ENCODE measurements around the gene FHOD1. TPM values are rescaled to one million over a fixed set of nuclear protein-coding genes. Genes with fewer than 3 reads are reported as not detected.

FHOD1 gene
- total RNA-seq, 1 donor from 2014 or later, result 119 TPM

DNA sequence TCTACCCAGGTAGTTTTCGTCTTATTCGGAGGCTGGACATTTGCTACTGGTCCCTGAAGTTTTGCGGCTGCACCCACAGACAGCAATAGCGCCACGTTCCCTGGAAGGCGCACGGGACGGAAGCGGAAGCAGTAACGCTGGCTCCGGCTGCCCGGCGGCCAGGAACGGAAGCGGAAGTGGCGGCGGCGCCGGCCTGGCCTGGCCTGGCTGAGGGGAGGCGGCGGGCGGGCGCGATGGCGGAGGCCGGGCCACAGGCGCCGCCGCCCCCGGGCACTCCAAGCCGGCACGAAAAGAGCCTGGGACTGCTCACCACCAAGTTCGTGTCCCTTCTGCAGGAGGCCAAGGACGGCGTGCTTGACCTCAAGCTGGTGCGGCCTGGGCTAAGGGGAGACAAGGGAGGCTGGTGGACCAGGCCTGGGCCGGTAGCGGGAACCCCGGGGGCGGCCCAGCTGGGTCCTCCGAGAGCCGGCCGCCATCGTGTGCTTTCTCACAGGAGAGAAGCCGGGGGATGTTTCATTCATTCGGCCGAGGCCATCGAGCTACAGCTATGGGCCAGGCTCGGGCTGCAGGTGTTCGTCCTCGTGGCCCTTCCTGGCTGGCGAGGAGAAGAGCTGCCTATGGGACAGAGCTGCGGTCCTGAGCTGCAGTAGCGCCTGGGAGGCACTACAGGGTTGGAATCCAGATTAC lies 55.1 kb downstream of the FHOD1 start, which contains the start of gene E2F4:
Gene E2F4, plus strand, starts transcription at position 161 of the 687 bp plus-strand sequence. Its CDS starts 73 bp downstream, at position 234.
- H3K36me3 Mint-ChIP-seq (ENCODE audit: low read depth), result peaks cover 36% of the 10 kb centered on the region
- intact Hi-C loops (cut with micrococcal nuclease), result loop anchor here (1.0 to 5.0 kb wide), 5 partner anchors 9 to 163 kb away; partner anchors contain the start of genes CBFB, FHOD1 and MATCAP1
- peak within 1 kb of the TSS; percentile 86 for H3K27ac Mint-ChIP-seq
- peaks cover 51% of the 10 kb centered on the region for H3K4me1 Mint-ChIP-seq (ENCODE audit: low read depth)
- H3K9me3 Mint-ChIP-seq, result no peaks in the 10 kb centered on the region
- DNase-seq (ENCODE audit: low spot score), result peak; percentile 86
- peak within 1 kb of the TSS; percentile 95 for H3K4me3 Mint-ChIP-seq
- H3K27me3 Mint-ChIP-seq (ENCODE audit: insufficient read depth), result no peaks in the 10 kb centered on the region

DNA sequence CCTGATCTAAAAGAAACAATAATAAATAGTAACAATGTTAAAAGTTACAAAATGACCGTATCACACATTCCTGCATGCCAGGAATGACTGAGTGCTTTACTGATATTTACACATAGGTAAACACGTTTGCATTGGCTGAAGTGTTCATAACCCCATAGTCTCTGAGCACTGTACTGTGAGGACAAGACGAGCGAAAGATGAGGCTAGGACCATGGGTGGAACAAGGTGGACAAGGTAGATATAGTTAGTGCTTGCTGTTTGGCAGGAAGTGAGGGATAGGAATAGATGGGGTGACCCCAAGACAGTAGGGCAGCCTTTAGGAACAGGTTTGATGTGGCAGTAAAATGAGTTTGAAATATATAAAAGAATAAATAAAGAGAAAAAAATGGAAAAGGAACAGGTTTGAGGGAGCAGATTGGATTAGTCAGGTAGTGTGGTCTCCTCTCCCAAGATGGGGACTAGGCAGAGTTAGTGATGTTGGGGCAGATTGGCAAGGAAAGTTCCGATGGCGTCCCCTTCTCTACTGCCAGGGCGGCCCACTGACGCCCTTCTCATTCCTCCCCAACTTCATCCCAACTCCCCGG lies 55.8 kb downstream of the FHOD1 start:
- Mint-ChIP-seq H3K4me1 (ENCODE audit: low read depth) (peaks cover 46% of the 10 kb centered on the region), H3K27ac (peak overlapping the region; percentile 86), H3K4me3 (peak overlapping the region; percentile 95), H3K36me3 (ENCODE audit: low read depth) (peaks cover 31% of the 10 kb centered on the region), H3K9me3 (no peaks in the 10 kb centered on the region), H3K27me3 (ENCODE audit: insufficient read depth) (no peaks in the 10 kb centered on the region)
- intact Hi-C loops (cut with micrococcal nuclease), result loop anchor here (5.0 kb wide), 1 partner anchor 121 kb away; no protein-coding TSS in a partner anchor
- no peak for DNase-seq (ENCODE audit: low spot score)

DNA sequence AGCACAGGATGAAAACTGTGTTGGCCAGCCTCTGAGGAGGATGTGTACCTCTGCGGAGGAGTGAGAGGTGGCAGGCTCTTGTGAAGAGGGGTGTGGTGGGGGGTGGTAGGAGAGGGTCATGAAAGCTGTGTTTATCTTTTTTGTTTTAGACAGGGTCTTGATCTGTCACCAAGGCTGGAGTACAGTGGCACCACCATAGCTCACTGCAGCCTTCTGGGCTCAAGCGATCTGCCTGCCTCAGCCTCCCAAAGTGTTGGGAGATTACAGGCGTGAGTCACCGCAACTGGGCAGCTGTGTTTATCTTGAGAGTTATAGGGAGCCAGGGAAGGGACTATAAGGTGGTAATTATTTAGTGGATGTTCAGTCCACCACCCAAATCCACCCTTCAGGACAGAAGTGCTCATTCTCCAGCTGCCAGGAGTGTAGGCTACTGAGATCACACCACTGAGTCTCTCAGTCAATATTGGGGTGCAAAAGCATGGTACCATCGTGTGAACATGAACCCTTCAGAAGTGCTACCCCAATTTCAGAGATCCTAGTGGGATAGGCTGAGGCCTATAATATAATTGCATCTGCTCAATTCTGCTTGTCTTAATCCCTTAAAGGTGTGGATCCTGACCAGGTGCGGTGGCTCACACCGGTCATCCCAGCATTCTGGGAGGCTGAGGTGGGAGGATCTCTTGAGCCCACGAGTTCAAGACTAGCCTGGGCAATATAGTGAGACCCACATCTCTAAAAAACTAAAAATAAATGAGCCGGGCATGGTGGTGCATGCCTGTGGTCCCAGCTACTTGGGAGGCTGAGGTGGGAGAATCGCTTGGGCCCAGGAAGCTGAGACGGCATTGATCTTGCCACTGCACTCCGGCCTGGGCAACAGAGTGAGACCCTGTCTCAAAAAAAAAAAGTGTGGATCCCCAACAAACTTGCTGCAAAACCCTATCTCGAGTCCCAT lies 56.6 kb downstream of the FHOD1 start:
- H3K36me3 Mint-ChIP-seq (ENCODE audit: low read depth), result peaks cover 23% of the 10 kb centered on the region
- peak overlapping the region; percentile 61 for H3K27ac Mint-ChIP-seq
- H3K4me3 Mint-ChIP-seq, result peak overlapping the region; percentile 95
- DNase-seq (ENCODE audit: low spot score), result no peak
- H3K9me3 Mint-ChIP-seq, result no peaks in the 10 kb centered on the region
- intact Hi-C loops (cut with micrococcal nuclease), result loop anchor here (5.0 kb wide), 1 partner anchor 122 kb away; no protein-coding TSS in a partner anchor
- peaks cover 40% of the 10 kb centered on the region for H3K4me1 Mint-ChIP-seq (ENCODE audit: low read depth)
- H3K27me3 Mint-ChIP-seq (ENCODE audit: insufficient read depth), result no peaks in the 10 kb centered on the region

DNA sequence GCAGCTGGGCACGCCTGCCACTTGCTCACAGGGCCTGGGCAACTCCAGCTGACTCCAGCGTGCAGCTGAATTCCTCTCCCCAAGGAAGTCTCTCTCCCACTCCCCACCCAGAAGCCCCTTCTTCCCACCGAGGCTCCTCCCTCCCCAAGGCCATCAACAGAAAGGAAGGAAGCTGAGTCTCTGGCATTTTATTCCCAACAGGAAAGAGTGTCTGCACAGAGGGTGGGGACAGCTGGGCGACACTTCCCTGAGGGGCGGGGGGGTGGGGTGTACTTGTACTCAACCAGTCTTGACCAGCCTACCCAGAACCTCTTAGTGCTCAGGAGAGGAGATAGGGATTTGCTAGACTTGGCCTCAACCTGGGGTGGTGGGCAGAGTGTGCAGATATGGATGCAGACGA lies 57.2 kb downstream of the FHOD1 start, which contains the start of gene EXOC3L1:
Gene EXOC3L1, minus strand, starts transcription at position 96 of the 400 bp plus-strand sequence. CDS start 460 bp downstream, outside the sequence.
- Mint-ChIP-seq H3K9me3 (no peaks in the 10 kb centered on the region), H3K27ac (peak within 1 kb of the TSS; percentile 61), H3K4me3 (peak within 1 kb of the TSS; percentile 95), H3K36me3 (ENCODE audit: low read depth) (peaks cover 17% of the 10 kb centered on the region), H3K4me1 (ENCODE audit: low read depth) (peaks cover 43% of the 10 kb centered on the region), H3K27me3 (ENCODE audit: insufficient read depth) (peaks cover 6% of the 10 kb centered on the region)
- intact Hi-C loops (cut with micrococcal nuclease), result loop anchor here (5.0 kb wide), 1 partner anchor 122 kb away; no protein-coding TSS in a partner anchor
- no peak for DNase-seq (ENCODE audit: low spot score)

DNA sequence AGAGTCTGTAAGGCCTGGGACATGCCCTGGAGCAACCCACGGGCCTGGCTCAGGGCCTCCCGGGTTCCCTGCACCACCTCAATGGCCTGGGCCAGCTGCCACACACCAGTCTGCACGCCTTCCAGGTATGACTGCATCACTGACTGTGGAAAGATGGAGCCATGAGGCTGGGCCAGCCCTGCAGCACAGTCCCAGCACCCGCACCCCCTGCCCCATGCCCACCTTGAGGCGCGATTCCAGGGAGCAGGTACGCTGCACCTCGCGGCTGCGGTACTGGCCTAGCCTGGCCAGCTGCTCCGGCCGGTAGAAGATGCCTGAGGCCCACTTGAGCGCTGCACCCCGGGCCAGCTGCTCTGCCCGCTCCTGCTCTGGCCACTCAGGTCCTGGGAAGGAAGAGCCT lies 58.5 kb downstream of the FHOD1 start:
- H3K27ac Mint-ChIP-seq, result no peak overlapping the region
- no peak for DNase-seq (ENCODE audit: low spot score)
- no peaks in the 10 kb centered on the region for H3K9me3 Mint-ChIP-seq
- no peak overlapping the region for H3K4me3 Mint-ChIP-seq
- H3K36me3 Mint-ChIP-seq (ENCODE audit: low read depth), result peaks cover 8% of the 10 kb centered on the region
- intact Hi-C loops (cut with micrococcal nuclease), result no loop called here
- H3K4me1 Mint-ChIP-seq (ENCODE audit: low read depth), result peaks cover 35% of the 10 kb centered on the region
- peaks cover 8% of the 10 kb centered on the region for H3K27me3 Mint-ChIP-seq (ENCODE audit: insufficient read depth)

DNA sequence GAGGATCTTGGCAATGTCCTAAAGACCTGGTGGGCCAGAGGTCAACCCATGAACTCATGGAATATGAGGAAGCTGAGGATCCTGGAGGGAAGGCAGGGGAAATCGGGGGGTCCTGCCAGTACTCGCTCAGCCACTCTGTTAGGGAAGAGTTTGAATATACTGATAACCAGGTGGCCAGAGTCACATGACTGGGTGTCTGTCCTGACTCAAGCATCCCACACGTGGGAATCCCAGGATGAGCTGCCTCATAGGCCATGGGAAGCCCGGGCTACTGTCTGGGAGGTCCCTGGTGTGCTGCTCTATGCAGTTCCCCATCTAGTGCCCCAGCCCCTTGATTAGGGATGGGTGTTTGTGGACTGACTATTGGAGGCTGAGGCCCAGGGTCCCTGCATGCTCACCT lies 59.0 kb downstream of the FHOD1 start:
- H3K36me3 Mint-ChIP-seq (ENCODE audit: low read depth), result peaks cover 5% of the 10 kb centered on the region

DNA sequence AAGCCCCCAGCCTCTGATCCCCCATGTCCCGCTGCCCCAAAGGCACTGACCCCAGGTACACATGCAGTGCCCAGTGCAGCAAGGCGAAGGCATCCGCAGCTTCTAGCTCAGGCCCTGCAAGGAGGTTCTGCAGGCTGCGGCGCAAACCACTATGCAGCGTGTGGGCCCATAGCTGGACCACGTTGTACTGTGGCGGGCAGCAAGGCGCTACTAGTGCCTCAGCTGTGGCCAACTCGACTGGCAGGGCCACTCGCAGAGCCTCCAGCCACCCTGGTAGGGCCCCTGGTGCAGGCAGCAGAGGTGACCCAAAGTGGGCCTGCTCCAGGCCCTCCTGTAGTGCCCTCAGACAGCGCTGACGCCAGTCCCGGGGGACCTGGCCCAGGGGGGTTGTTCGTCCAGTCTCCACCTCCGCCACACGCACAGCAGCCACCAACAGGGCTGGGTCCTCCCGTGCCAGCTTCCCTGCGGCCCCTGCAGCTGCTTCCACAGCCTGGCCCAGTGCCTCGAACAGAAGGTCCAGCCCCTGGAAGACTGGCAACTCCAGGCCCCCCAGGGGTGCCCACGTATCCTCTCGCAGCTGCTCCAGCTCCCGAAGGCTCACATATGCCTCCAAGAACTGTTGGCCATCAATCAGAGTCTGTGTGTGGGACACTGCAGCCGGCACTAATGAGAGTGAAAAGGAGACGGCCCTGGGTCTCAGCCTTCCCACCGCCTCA lies 59.9 kb downstream of the FHOD1 start:
- no peaks in the 10 kb centered on the region for H3K36me3 Mint-ChIP-seq (ENCODE audit: low read depth)
- no peak overlapping the region for H3K27ac Mint-ChIP-seq
- no peak for DNase-seq (ENCODE audit: low spot score)
- peaks cover 22% of the 10 kb centered on the region for H3K4me1 Mint-ChIP-seq (ENCODE audit: low read depth)
- no peaks in the 10 kb centered on the region for H3K9me3 Mint-ChIP-seq
- H3K4me3 Mint-ChIP-seq, result no peak overlapping the region
- intact Hi-C loops (cut with micrococcal nuclease), result no loop called here
- H3K27me3 Mint-ChIP-seq (ENCODE audit: insufficient read depth), result peaks cover 8% of the 10 kb centered on the region

More for the DNA sequence above, 59.0 kb downstream of the FHOD1 start:
- intact Hi-C loops (cut with micrococcal nuclease), result no loop called here
- DNase-seq (ENCODE audit: low spot score), result no peak
- Mint-ChIP-seq H3K4me3 (no peak overlapping the region), H3K4me1 (ENCODE audit: low read depth) (peaks cover 30% of the 10 kb centered on the region), H3K9me3 (no peaks in the 10 kb centered on the region), H3K27me3 (ENCODE audit: insufficient read depth) (peaks cover 8% of the 10 kb centered on the region), H3K27ac (no peak overlapping the region)

DNA sequence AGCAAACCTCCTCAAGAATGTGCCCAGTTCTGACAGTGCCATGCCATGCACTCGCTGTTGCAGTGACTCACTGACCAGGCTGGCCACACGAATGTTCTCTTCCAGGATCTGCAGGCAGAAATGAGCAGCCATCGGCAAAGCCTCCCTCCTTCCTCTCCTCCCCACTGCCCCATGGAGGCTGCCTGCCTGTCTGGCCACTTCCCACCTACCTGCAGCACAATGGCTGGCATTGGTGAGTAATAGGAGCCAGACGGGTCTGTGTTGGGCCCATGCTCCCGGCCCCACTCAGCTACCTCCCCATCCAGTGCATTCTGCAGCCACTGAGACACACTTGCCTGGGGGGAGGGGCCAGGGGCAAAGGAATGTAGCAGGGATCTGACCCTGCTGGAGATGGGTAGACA lies 60.7 kb downstream of the FHOD1 start:
- no peaks in the 10 kb centered on the region for H3K9me3 Mint-ChIP-seq
- H3K4me3 Mint-ChIP-seq, result no peak overlapping the region
- peaks cover 8% of the 10 kb centered on the region for H3K27me3 Mint-ChIP-seq (ENCODE audit: insufficient read depth)
- no peak for DNase-seq (ENCODE audit: low spot score)
- intact Hi-C loops (cut with micrococcal nuclease), result no loop called here
- H3K4me1 Mint-ChIP-seq (ENCODE audit: low read depth), result peaks cover 18% of the 10 kb centered on the region
- no peak overlapping the region for H3K27ac Mint-ChIP-seq
- H3K36me3 Mint-ChIP-seq (ENCODE audit: low read depth), result no peaks in the 10 kb centered on the region

DNA sequence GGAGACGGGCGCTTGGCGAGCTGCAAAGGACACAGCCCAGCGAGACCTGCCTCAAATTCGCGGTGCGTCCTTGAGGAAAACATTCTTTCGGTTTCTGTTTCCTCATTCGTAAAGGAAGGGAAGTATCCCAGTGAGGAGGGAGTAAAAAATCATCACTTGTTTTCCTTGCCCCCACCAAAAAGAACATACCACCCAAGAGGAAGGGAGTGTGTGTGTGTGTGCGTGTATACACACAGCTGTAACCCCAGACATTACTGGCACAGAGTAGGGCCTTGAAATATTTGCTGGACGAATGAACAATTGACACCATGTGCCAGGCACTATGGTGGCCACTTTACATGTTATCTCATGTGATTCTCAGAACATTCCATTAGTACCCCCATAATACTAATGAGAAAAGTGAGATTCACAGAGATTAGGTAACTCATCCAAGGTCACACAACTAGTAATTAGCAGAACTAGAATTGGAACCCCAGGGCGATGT lies 61.6 kb downstream of the FHOD1 start:
- no peak for DNase-seq (ENCODE audit: low spot score)
- Mint-ChIP-seq H3K9me3 (no peaks in the 10 kb centered on the region), H3K36me3 (ENCODE audit: low read depth) (no peaks in the 10 kb centered on the region), H3K27ac (peak overlapping the region; percentile 89), H3K4me1 (ENCODE audit: low read depth) (peaks cover 10% of the 10 kb centered on the region), H3K4me3 (peak overlapping the region; percentile 92), H3K27me3 (ENCODE audit: insufficient read depth) (peaks cover 8% of the 10 kb centered on the region)
- intact Hi-C loops (cut with micrococcal nuclease), result loop anchor here (1.0 to 2.0 kb wide), 4 partner anchors 77 to 239 kb away; partner anchors contain the start of gene PHAF1

DNA sequence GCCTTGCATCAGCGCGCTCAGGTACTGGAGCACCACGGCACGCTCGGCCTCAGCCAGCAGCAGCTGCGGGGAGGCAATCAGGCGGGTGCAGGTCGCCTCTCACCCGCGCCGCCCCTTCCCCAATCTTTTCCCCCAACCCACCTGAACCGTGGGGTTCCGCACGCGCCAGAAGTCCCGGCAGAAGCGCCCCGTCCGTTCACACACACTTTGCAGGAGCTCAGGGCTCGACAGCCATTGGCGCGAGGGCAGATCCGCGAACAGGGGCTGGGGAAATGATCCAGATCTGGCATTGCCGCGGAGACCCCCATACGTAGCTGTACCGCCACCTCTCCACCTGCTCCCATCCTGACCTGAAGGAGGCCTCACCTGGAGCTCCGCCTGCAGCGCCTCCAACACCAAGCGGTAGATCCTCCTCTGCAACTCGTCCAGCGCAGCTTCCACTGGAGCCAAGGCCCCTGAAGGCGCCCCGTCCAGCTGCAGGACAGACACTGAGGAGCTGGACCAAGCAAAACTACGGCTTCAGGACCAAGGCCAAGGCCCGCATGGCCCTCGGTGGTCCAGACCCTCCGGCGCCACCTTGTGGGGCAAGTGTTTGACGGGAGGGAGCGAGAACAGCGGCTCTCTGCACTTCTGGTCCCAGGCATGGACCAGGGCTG lies 62.2 kb downstream of the FHOD1 start:
- Mint-ChIP-seq H3K36me3 (ENCODE audit: low read depth) (no peaks in the 10 kb centered on the region), H3K27me3 (ENCODE audit: insufficient read depth) (peaks cover 8% of the 10 kb centered on the region), H3K4me1 (ENCODE audit: low read depth) (peaks cover 10% of the 10 kb centered on the region), H3K9me3 (no peaks in the 10 kb centered on the region), H3K4me3 (peak overlapping the region; percentile 92), H3K27ac (peak overlapping the region; percentile 89)
- intact Hi-C loops (cut with micrococcal nuclease), result loop anchor here (1.0 to 2.0 kb wide), 4 partner anchors 76 to 238 kb away; partner anchors contain the start of gene PHAF1
- DNase-seq (ENCODE audit: low spot score), result peak; percentile 80

DNA sequence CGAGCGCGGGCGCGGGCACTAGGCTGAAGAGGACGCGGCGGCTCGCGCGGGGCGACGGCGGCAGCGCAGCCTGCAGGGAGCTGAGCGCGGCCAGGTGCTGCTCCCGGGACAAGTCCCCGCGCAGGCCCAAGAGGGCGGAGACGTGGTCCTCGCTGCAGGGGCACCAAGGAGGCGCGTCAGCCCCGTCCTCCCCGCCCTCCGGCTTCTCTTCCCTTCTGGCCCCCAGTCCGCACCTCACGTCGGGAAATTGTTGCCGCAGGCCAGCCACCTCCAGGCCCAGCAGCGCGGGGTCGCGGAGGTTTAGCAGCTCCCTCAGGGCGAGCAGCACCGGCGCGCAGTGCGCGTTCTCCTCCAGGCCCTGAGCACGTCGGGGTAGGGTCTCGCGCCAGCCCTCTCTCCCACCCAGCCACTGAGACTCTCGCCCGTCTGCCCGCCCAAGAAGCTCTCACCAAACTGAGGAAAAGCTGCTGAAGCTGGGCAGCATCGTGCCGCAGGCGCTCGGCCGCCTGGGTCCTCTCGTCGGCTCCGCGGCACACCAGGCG lies 62.8 kb downstream of the FHOD1 start:
- no peaks in the 10 kb centered on the region for H3K36me3 Mint-ChIP-seq (ENCODE audit: low read depth)
- peaks cover 13% of the 10 kb centered on the region for H3K4me1 Mint-ChIP-seq (ENCODE audit: low read depth)
- intact Hi-C loops (cut with micrococcal nuclease), result loop anchor here (2.0 kb wide), 2 partner anchors 76 to 238 kb away; partner anchors contain the start of gene PHAF1
- H3K27ac Mint-ChIP-seq, result no peak overlapping the region
- peaks cover 8% of the 10 kb centered on the region for H3K27me3 Mint-ChIP-seq (ENCODE audit: insufficient read depth)
- H3K9me3 Mint-ChIP-seq, result no peaks in the 10 kb centered on the region
- peak overlapping the region; percentile 62 for H3K4me3 Mint-ChIP-seq
- DNase-seq (ENCODE audit: low spot score), result no peak

Measured in activated T-helper 1 cell treated with anti-CD3 and anti-CD28 coated beads, Interleukin-12 subunit alpha, Interleukin-12 subunit beta, Interleukin-2, Interleukin-4 antibody, amounts not matched to agents 30 ng/mL and 10 ng/mL and 1 ng/mL, durations not matched to agents 14 hours and 24 hours and 36 hours (primary cell).